Endothelial cell of umbilical vein (primary cell): Measurements from ENCODE around the gene AAGAB. TPM values are rescaled to one million over a fixed set of nuclear protein-coding genes. Genes with fewer than 3 reads are reported as not detected.

Experiments used
- BruUV-seq: library from RNA; stranded (reverse); fragments of 400-500 nt; replicated peaks from 2 replicates; lab custom pipeline; 2021; lab: Mats Ljungman, UMichigan
- CTCF ChIA-PET: fragments of 300-600, 350-600 bp; sonication (Branson Sonifier 250); formaldehyde crosslinking; loops from one replicate; lab custom pipeline; 2021; ENCODE audit warnings: antibody characterized with exemption, inconsistent platforms; lab: Charles Lee
- POLR2A ChIA-PET: fragments of 300-600, 350-600 bp; sonication (Branson Sonifier 250); formaldehyde crosslinking; loops from one replicate; lab custom pipeline; 2021; ENCODE audit warnings: antibody characterized with exemption, inconsistent platforms; lab: Charles Lee
- DNase-seq: peaks from one replicate; pipeline ENCODE4 v3.0.0-alpha.2; 2011; ENCODE audit warnings: low read depth, low spot score
- FAIRE-seq: peaks from 2 replicates; lab custom pipeline; 2011; peaks lifted over from hg19 to GRCh38; lab: Jason Lieb, UNC
- H2AFZ ChIP-seq: 2 replicates; pipeline ENCODE4 v1.6.0; 2012; ENCODE audit warnings: low read depth, low read length, control low read depth, inconsistent platforms
- H3K27ac ChIP-seq: 2 replicates; pipeline ENCODE4 v1.5.1; 2011; ENCODE audit warnings: low read depth, mild to moderate bottlenecking, control low read depth, low read length, moderate library complexity; ENCODE audit not compliant: insufficient read depth
- H3K27me3 ChIP-seq, 2 experiments: 2 replicates each; pipeline versions ENCODE4 v1.6.0 to v1.6.1; 2011; ENCODE audit warnings: low read length in 2 of 2, mixed read lengths in 1 of 2; ENCODE audit not compliant: control insufficient read depth in 2 of 2, insufficient read depth in 2 of 2
- H3K36me3 ChIP-seq, 2 experiments: 2 replicates in 1 of 2; 3 replicates in 1 of 2; pipeline ENCODE4 v1.5.1; 2011; ENCODE audit warnings: low read length in 2 of 2, mild to moderate bottlenecking in 1 of 2, moderate library complexity in 1 of 2; ENCODE audit not compliant: control insufficient read depth in 2 of 2, insufficient read depth in 2 of 2; ENCODE audit errors: extremely low read depth in 1 of 2
- H3K4me1 ChIP-seq: 3 replicates; pipeline ENCODE4 v1.5.1; 2011; ENCODE audit warnings: mild to moderate bottlenecking, low read length; ENCODE audit not compliant: control insufficient read depth, insufficient read depth; ENCODE audit errors: extremely low read depth
- H3K4me2 ChIP-seq: 2 replicates; pipeline ENCODE4 v1.6.1; 2011; ENCODE audit warnings: low read length, control low read depth, mixed read lengths; ENCODE audit not compliant: insufficient read depth
- H3K4me3 ChIP-seq, 3 experiments: fragments of 200-600 bp in 1 of 3; sonication (generic), shearing (Covaris generic) in 1 of 3; replicated peaks in 1 of 3; 2 replicates each; pipeline ENCODE4 v1.5.1; 2011 to 2016; ENCODE audit warnings: control low read depth in 3 of 3, low read length in 3 of 3, mild to moderate bottlenecking in 2 of 3, inconsistent platforms in 1 of 3, low read depth in 1 of 3, moderate library complexity in 1 of 3; ENCODE audit not compliant: insufficient read depth in 1 of 3
- H3K79me2 ChIP-seq: 2 replicates; pipeline ENCODE4 v1.6.0; 2012; ENCODE audit warnings: low read length, inconsistent platforms; ENCODE audit not compliant: control insufficient read depth, insufficient read depth
- H3K9ac ChIP-seq: replicated peaks from 2 replicates; pipeline ENCODE3; 2011; ENCODE audit warnings: low read length, control low read depth; ENCODE audit not compliant: insufficient read depth; ENCODE audit errors: extremely low read depth
- H3K9me1 ChIP-seq: replicated peaks from 3 replicates; pipeline ENCODE4 v1.6.0; 2011; ENCODE audit warnings: mild to moderate bottlenecking, low read length; ENCODE audit not compliant: control insufficient read depth, insufficient read depth; ENCODE audit errors: extremely low read depth
- H3K9me3 ChIP-seq: replicated peaks from 2 replicates; pipeline ENCODE4 v1.5.1; 2012; ENCODE audit warnings: low read length, inconsistent platforms; ENCODE audit not compliant: control insufficient read depth, insufficient read depth
- H4K20me1 ChIP-seq: replicated peaks from 2 replicates; pipeline ENCODE3; 2011; ENCODE audit warnings: mild to moderate bottlenecking, low read length; ENCODE audit not compliant: control insufficient read depth, insufficient read depth; ENCODE audit errors: extremely low read depth
- CTCF ChIP-seq, 2 donors: IDR thresholded peaks; 1 replicate in 1 of 2; 2 replicates in 1 of 2; pipeline ENCODE4 v1.5.1; 2011; ENCODE audit warnings: low read length in 2 of 2, mild to moderate bottlenecking in 2 of 2, moderate library complexity in 2 of 2, control low read depth in 1 of 2, inconsistent platforms in 1 of 2, low read depth in 1 of 2; ENCODE audit not compliant: insufficient read depth in 1 of 2; ENCODE audit errors: extremely low read depth in 1 of 2
- EZH2 ChIP-seq: IDR thresholded peaks from 2 replicates; pipeline ENCODE4 v1.6.1; 2012; ENCODE audit warnings: borderline replicate concordance, low read depth, mild to moderate bottlenecking, moderate library complexity, low read length, inconsistent platforms; ENCODE audit not compliant: severe bottlenecking
- FOS ChIP-seq: IDR thresholded peaks from 2 replicates; pipeline ENCODE4 v1.6.1; 2011; ENCODE audit warnings: mild to moderate bottlenecking, low read length, moderate library complexity, borderline replicate concordance; ENCODE audit not compliant: insufficient read depth
- GATA2 ChIP-seq: IDR thresholded peaks from 2 replicates; pipeline ENCODE4 v1.7.0; 2011; ENCODE audit warnings: low read depth, mild to moderate bottlenecking, moderate library complexity, mixed read lengths, low read length; ENCODE audit not compliant: insufficient read length, insufficient read depth
- MYC ChIP-seq: IDR thresholded peaks from one replicate; pipeline ENCODE4 v1.6.1; 2011; ENCODE audit warnings: mild to moderate bottlenecking, low read depth, low read length
- POLR2A ChIP-seq: IDR thresholded peaks from 2 replicates; pipeline ENCODE4 v1.6.1; 2012; ENCODE audit warnings: low read depth, mild to moderate bottlenecking, control low read depth, low read length
- dilution Hi-C: fragments of 300-500 bp; cut with MboI; formaldehyde crosslinking; loops from one replicate; pipeline ENCODE4 v1.15.0; 2019; ENCODE audit warnings: low sequenced_read_pairs; ENCODE audit not compliant: extremely low pct_ligation_motif_present
- intact Hi-C: fragments of 100-400 bp; cut with micrococcal nuclease; formaldehyde crosslinking; loops from one replicate; pipeline ENCODE4 v1.10.0; 2022
- polyA plus RNA-seq, 4 experiments: library from polyadenylated mRNA; depleted of rRNA in 3 of 4; stranded (reverse) in 3 of 4; unstranded in 1 of 4; fragments of >200 nt; gene quantifications; 2 replicates each; pipeline versions ENCODE4 v1.2.1 to v1.2.3, GENCODE V29; 2011 to 2012; ENCODE audit warnings: missing spikeins in 1 of 4
- total RNA-seq: library from RNA; stranded (reverse); gene quantifications from 2 replicates; pipeline ENCODE4 v1.2.3, GENCODE V29; 2021
- TF ChIP-seq, protein P1 (sequence below): IDR thresholded peaks from 2 replicates; pipeline ENCODE4 v1.6.1; 2011; ENCODE audit not compliant: insufficient read depth, insufficient read length

The AAGAB gene
- total and polyA plus RNA-seq, 2 donors (not counting 3 experiments of a cell fraction or from before 2014, with no cell fraction given): 21.2 to 42.6 TPM

- TF ChIP-seq MYC (no peak), FOS (no peak), EZH2 (no peak), POLR2A (no peak), GATA2 (no peak), CTCF (IDR thresholded peaks at IDR 0.05; ENCODE audit: extremely low read depth in 1 of 2, insufficient read depth in 1 of 2, low read depth in 1 of 2, low read length in 2 of 2) (no peak)
- TF ChIP-seq, protein P1, sequence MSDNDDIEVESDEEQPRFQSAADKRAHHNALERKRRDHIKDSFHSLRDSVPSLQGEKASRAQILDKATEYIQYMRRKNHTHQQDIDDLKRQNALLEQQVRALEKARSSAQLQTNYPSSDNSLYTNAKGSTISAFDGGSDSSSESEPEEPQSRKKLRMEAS: no peak
- ChIA-PET CTCF (interaction anchor here (0.8 kb wide), 1 partner anchor 15 kb away, joined by 3 read pairs; no protein-coding TSS in a partner anchor), POLR2A (no interaction called here)
- Histone ChIP-seq H3K36me3 (peaks cover 0 to 2% of the 10 kb centered on the region in 2 experiments), H3K79me2 (no peaks in the 10 kb centered on the region), H3K27ac (no peak overlapping the region), H4K20me1 (no peaks in the 10 kb centered on the region), H3K9ac (no peak overlapping the region), H3K4me1 (peaks cover 20% of the 10 kb centered on the region), H3K4me3 (no peak overlapping the region), H2AFZ (no peak overlapping the region), H3K4me2 (no peak overlapping the region), H3K9me3 (no peaks in the 10 kb centered on the region), H3K9me1 (no peaks in the 10 kb centered on the region), H3K27me3 (no peaks in the 10 kb centered on the region)
- BruUV-seq: no TSS peak
- FAIRE-seq (no peak), DNase-seq (no peak)
- intact Hi-C loops: loop anchor here (5.0 kb wide), 1 partner anchor 252 kb away; no protein-coding TSS in a partner anchor
- dilution Hi-C loops: no loop called here
These were observed 55.1 kb downstream of the AAGAB start for GRCh38 chr15:67199391-67199790.
